Lower leg skin (tissue), 3 donors: Measurements from ENCODE around the gene SLC12A2.

Source experiments
- POLR2A ChIP-seq, 2 donors: fragments of 450-650 bp; IDR thresholded peaks; one replicate each; pipeline ENCODE4 v1.6.1; 2016 to 2017; ENCODE audit warnings: antibody characterized with exemption in 2 of 2, mild to moderate bottlenecking in 1 of 2, moderate library complexity in 1 of 2
- TF ChIP-seq, protein P1 (sequence below), 3 donors: fragments of 450-650 bp; IDR thresholded peaks; one replicate each; pipeline ENCODE4 v1.5.1; 2016; ENCODE audit warnings: antibody characterized with exemption in 3 of 3, mild to moderate bottlenecking in 3 of 3, moderate library complexity in 2 of 3

DNA sequence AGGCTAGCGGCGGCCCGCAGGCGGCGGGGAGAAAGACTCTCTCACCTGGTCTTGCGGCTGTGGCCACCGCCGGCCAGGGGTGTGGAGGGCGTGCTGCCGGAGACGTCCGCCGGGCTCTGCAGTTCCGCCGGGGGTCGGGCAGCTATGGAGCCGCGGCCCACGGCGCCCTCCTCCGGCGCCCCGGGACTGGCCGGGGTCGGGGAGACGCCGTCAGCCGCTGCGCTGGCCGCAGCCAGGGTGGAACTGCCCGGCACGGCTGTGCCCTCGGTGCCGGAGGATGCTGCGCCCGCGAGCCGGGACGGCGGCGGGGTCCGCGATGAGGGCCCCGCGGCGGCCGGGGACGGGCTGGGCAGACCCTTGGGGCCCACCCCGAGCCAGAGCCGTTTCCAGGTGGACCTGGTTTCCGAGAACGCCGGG, 253 bp downstream of the SLC12A2 start:
- TF ChIP-seq, protein P1, sequence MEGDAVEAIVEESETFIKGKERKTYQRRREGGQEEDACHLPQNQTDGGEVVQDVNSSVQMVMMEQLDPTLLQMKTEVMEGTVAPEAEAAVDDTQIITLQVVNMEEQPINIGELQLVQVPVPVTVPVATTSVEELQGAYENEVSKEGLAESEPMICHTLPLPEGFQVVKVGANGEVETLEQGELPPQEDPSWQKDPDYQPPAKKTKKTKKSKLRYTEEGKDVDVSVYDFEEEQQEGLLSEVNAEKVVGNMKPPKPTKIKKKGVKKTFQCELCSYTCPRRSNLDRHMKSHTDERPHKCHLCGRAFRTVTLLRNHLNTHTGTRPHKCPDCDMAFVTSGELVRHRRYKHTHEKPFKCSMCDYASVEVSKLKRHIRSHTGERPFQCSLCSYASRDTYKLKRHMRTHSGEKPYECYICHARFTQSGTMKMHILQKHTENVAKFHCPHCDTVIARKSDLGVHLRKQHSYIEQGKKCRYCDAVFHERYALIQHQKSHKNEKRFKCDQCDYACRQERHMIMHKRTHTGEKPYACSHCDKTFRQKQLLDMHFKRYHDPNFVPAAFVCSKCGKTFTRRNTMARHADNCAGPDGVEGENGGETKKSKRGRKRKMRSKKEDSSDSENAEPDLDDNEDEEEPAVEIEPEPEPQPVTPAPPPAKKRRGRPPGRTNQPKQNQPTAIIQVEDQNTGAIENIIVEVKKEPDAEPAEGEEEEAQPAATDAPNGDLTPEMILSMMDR (IDR thresholded peaks at IDR 0.05): no peak
- TF ChIP-seq POLR2A (IDR thresholded peaks at IDR 0.05): peak in 1 of 2 donors; percentile 39
